HG03025 (cell line): ENCODE measurements around the gene AKNA.
"Not testable (repeated sequence)": the region's sequence is repeated elsewhere in the genome, so short reads cannot be mapped to it uniquely, and the experiment has no call there.

Experiments used
- ATAC-seq: cut with Tn5 transposase; IDR thresholded peaks from one replicate; pipeline ENCODE4 v1.9.1; 2021; ENCODE audit warnings: mild to moderate bottlenecking, moderate library complexity; ENCODE audit not compliant: unreplicated experiment, low FRiP score

Gene AKNA

DNA sequence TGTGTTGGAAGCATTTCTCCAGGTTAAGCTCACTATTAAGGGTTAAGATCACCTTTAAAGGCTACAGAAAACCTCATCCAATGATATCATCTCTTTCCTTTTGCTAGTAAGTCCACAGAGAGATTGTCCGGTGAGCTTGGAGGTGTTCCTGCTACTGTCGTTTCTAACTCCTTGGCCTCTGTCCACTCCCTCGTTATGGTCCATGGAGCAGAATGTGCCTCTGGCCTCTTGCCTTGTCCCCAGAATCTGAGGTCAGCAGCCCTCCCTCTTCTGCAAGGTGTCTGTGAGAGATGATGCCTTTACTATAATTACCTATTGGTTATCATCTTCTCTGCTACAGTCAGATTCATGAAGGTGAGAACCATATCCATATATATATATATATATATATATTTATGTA, 43.1 kb downstream of the AKNA start:
- ATAC-seq = no peak

DNA sequence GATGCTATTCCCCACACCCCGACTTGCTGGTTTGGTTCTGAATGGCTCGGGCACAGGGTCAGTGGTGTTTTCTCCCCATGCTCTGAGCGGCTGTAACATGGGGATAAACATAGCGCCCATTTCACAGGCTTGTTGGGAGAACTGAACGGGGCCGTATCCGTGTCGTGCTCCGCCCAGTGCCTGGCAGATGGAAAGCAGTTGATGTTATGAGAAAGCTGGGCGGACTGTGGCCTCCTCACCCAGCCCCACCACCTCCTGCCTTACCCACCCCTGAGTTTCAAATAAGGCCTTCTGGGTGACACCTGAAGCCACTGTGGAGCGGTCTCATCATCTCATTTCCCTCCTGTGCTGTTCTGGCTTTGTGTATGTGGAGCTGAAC, 43.6 kb downstream of the AKNA start:
- no peak for ATAC-seq

GRCh38 chr9:114343471-114344187, 44.2 kb downstream of the AKNA start:
- ATAC-seq = no peak

DNA sequence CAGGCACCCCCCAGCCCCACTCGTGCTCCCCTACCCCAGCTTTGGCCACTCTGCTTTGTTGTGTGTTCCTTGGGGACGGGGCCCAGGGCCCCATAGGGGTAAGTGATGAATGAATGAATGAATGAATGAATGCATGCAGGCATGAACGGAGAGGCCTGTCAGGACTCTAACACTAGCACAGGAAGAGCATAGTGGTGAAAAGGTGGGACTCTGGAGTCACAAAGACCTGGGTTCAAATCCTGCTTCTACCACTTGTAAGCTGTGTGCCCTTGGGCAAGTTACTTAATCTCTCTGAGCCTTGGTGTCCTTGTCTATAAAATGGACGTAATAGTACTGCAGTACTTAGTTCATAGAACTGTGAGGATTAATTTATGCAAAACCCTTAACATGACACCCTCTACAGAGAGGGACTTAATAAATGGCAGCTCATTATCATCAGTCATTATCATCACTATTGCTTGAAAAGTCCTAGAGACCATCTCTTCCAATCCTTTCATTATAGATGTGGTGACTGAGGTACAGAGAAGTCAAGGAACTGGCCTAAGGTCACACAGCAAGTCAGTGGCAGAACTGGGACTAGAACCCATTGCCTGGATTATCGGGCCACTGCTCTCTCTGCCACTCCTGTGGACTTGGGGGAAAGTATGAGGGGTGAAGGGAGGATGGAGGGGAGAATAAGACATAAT, 44.9 kb downstream of the AKNA start:
- ATAC-seq = no peak

GRCh38 chr9:114341991-114342390, 45.8 kb downstream of the AKNA start:
- ATAC-seq = no peak

DNA sequence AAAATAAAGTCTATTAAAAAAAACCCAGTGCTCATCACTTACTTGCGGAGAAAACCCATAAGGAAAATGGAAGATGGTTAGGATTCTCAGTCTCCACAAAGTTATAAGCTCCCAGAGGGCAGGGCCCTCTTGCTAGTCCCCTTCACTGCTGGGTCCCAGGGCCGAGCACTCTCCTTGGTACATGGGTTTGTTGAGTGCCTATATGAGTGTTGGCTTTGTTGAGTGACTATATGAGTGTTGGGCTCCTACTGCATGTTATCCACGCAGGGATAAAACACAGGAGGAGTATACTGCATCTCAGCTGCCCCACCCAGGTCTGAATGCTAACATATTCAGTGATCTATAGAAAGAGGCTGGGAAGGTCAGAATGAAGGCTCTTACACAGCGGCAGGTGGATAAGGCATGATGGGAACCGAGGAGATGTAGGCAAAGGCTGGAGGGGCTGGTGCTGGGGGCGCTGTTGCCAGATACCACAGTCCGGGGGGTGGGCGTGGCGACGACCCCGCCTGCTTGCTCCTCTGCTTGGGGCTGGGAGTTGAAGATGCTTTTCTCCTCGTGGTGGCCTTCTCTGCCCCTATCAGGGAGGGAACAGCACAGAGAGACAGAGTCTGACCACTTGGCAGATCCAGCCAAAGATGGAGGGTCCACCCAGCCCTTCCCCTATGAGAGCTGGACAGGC, 46.5 kb downstream of the AKNA start:
- ATAC-seq = no peak

GRCh38 chr9:114339130-114339908, 48.5 kb downstream of the AKNA start:
- ATAC-seq = no peak

- no peak for ATAC-seq
These were observed 49.6 kb downstream of the AKNA start for GRCh38 chr9:114338187-114338586.

- ATAC-seq = no peak
These were observed 50.9 kb downstream of the AKNA start for GRCh38 chr9:114336699-114337395.

GRCh38 chr9:114336157-114336556, 51.6 kb downstream of the AKNA start:
- no peak for ATAC-seq

DNA sequence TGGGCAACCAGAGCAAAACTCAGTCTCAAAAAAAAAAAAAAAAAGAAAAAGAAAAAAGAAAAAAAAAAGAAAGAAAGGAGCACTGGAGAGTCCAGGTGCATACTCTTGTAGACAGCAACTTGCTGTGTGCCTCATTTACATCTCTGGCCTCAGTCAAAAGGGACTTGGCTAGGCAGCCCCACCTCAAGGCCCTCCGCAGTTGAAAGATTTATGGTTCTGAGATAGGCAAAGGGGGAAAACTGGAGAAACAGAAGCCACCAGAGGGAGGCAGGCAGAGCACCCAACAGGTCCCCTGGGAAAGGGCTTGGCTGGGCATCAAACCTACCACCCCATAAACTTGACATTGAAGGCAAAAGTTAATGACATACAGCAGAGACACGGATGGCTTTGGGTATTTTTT, 52.0 kb downstream of the AKNA start:
- ATAC-seq = no peak

- no peak for ATAC-seq
These were observed 53.3 kb downstream of the AKNA start for GRCh38 chr9:114334490-114334889.

GRCh38 chr9:114333718-114334117, 54.1 kb downstream of the AKNA start:
- ATAC-seq = not testable (repeated sequence)

- not testable (repeated sequence) for ATAC-seq
These were observed 55.2 kb downstream of the AKNA start for GRCh38 chr9:114332474-114333040.

DNA sequence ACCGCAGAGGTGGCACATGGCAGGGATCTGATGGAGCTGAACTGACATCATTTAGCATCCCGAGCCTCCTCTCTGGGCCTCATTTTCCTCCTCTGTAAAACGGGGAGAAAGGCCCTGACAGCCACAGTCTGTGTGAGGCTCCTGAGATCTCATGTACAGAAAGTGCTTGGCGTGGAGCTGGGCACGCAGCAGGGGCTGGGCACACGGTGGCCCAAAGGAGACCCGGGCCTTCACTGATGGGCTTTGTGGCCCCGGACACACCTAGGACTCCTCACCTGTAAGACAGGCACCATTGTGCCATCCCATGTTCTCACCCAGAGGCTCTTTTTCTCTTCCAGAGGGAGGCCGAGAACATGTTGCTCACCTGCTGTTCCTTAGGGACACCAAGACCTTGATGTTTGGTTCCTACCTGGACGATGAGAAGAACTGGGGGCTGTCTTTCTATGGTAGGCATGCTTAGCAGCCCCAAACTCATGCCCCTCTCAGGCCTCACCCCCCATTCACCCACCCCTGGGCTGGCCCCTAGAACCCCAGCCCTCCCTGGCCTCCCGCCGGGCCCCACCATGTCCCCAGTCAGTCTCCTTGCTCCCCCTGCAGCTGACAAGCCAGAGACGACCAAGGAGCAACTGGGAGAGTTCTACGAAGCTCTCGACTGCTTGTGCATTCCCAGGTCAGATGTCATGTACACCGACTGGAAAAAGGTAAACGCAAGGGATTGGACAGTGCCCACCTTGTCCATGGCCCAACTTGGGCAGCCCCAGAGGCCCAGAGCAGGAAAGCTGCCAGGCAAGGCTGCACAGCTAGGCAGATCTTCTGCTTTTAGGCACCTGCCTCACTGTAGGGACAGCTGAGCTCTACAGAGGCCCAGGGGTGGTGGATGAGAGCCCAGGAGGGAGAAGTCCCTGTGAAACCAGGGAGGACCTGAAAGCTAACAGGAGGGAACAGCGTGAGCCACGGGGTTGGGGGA, 56.3 kb downstream of the AKNA start:
- ATAC-seq = not testable (repeated sequence)

DNA sequence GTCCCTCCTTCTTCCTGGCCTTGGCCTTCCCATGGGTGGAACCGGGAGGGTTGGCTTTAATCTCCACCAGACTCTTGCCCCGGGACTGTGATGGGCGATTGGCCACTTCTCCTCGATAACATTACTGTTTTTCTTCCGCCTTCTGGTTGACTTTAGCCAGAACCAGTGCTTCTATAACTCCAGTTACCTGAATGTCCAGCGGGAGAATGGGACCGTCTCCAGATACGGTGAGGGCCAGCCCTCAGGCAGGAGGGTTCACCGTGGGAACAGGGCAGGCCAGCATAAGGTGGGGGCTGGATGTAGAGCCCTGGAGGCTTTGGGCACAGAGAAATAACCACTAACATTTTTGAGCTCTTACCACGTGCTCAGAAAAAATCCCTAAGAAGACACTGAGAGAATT, 57.1 kb downstream of the AKNA start:
- no peak for ATAC-seq

GRCh38 chr9:114329625-114330022, 58.2 kb downstream of the AKNA start, which contains the start of gene ORM2:
Gene ORM2, plus strand, starts transcription at chr9:114329869. Its CDS starts 36 bp downstream, at chr9:114329905.
- not testable (repeated sequence) for ATAC-seq

DNA sequence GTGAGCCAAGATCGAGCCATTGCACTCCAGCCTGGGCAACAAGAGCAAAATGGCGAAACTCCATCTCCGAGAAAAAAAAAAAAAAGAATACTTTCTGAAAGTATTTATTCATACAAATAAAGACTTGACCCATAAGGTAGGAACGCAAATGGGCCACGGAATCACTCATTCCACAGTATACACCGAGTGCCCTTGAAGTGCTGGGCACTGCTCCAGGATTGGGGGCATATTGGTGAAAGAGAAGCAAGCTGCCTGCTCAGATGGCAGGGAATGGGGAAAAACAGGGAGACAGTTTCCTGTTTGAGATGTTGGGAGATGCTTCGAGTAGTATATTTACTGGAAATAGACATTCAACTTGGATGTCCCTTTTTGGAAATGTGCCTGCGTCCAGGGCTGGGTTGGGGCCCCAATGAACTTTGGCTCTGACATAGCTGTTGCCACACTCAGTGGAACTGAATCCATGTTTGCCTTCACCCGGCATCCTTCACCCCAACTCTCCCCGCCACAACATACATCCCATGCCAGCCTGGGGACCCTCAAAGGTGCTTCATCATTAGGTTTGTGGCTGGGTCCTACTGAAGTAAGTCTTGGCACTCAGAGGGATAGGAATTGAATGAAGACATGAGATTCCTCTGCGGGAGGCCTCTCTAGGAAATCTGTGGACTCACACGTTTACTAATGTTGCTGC, 58.7 kb downstream of the AKNA start:
- ATAC-seq = not testable (repeated sequence)
